GM19035 (cell line): ENCODE measurements around the gene KCNQ1OT1.

Experiments used
- ATAC-seq: cut with Tn5 transposase; IDR thresholded peaks from one replicate; pipeline ENCODE4 v1.9.1; 2021; ENCODE audit not compliant: unreplicated experiment

KCNQ1OT1 gene

GRCh38 chr11:2737866-2738265 is 38.1 kb upstream of the KCNQ1OT1 start:
- ATAC-seq = no peak

- no peak for ATAC-seq
Measured at GRCh38 chr11:2737226-2737590, 37.4 kb upstream of the KCNQ1OT1 start.

- ATAC-seq = no peak
Measured at GRCh38 chr11:2736577-2737225, 36.9 kb upstream of the KCNQ1OT1 start.

- no peak for ATAC-seq
Measured at GRCh38 chr11:2735053-2735589, 35.3 kb upstream of the KCNQ1OT1 start.

GRCh38 chr11:2734181-2735052 is 34.6 kb upstream of the KCNQ1OT1 start:
- ATAC-seq = no peak

GRCh38 chr11:2732940-2733628 is 33.3 kb upstream of the KCNQ1OT1 start:
- no peak for ATAC-seq

GRCh38 chr11:2732261-2732939 is 32.6 kb upstream of the KCNQ1OT1 start:
- ATAC-seq = no peak

GRCh38 chr11:2731130-2732125 is 31.6 kb upstream of the KCNQ1OT1 start:
- no peak for ATAC-seq

- ATAC-seq = no peak
Measured at GRCh38 chr11:2730272-2731129, 30.7 kb upstream of the KCNQ1OT1 start.

- ATAC-seq = no peak
Measured at GRCh38 chr11:2729841-2730240, 30.0 kb upstream of the KCNQ1OT1 start.

- no peak for ATAC-seq
Measured at GRCh38 chr11:2728663-2729332, 29.0 kb upstream of the KCNQ1OT1 start.

GRCh38 chr11:2728128-2728662 is 28.4 kb upstream of the KCNQ1OT1 start:
- ATAC-seq = no peak

- no peak for ATAC-seq
Measured at GRCh38 chr11:2726964-2727363, 27.2 kb upstream of the KCNQ1OT1 start.

- no peak for ATAC-seq
Measured at GRCh38 chr11:2725368-2726300, 25.8 kb upstream of the KCNQ1OT1 start.

GRCh38 chr11:2724653-2725367 is 25.0 kb upstream of the KCNQ1OT1 start:
- no peak for ATAC-seq

GRCh38 chr11:2724104-2724503 is 24.3 kb upstream of the KCNQ1OT1 start:
- ATAC-seq = no peak
